Measurements from ENCODE around the gene HERC3.

HERC3 gene

GRCh38 chr4:88722276-88722780, 130.0 kb downstream of the HERC3 start:
- no peak overlapping the region for H3K9ac ChIP-seq (ENCODE audit: low read length)
- no peak overlapping the region for H3K27ac ChIP-seq (ENCODE audit: low read length)
- TF ChIP-seq EZH2phosphoT487 (IDR thresholded peaks at IDR 0.05; ENCODE audit: low read length) (no peak), EZH2 (optimal IDR thresholded peaks at IDR 0.05; ENCODE audit: low read depth, low read length) (no peak)
- no peaks in the 10 kb centered on the region for H3F3A ChIP-seq (ENCODE audit: insufficient read depth, low read length)
- no peak overlapping the region for H2AFZ ChIP-seq (ENCODE audit: low read length)
- H3K4me2 ChIP-seq (ENCODE audit: low read depth, low read length), result no peak overlapping the region
- H3K27me3 ChIP-seq (replicated peaks; ENCODE audit: insufficient read depth, low read length), result no peaks in the 10 kb centered on the region
- H3K4me1 ChIP-seq (ENCODE audit: low read length), result no peaks in the 10 kb centered on the region
- no peaks in the 10 kb centered on the region for H3K9me2 ChIP-seq (replicated peaks; ENCODE audit: insufficient read depth, low read length)
- no peaks in the 10 kb centered on the region for H3K79me2 ChIP-seq (ENCODE audit: low read length)
- no peaks in the 10 kb centered on the region for H3K36me3 ChIP-seq (replicated peaks; ENCODE audit: insufficient read depth, low read length)
- no peak overlapping the region for H3K4me3 ChIP-seq (ENCODE audit: low read length)
- DNase-seq, result no peak
- no peaks in the 10 kb centered on the region for H3K9me3 ChIP-seq (replicated peaks; ENCODE audit: insufficient read depth, low read length)
- H4K20me1 ChIP-seq (ENCODE audit: insufficient read depth, low read length), result no peaks in the 10 kb centered on the region

DNA sequence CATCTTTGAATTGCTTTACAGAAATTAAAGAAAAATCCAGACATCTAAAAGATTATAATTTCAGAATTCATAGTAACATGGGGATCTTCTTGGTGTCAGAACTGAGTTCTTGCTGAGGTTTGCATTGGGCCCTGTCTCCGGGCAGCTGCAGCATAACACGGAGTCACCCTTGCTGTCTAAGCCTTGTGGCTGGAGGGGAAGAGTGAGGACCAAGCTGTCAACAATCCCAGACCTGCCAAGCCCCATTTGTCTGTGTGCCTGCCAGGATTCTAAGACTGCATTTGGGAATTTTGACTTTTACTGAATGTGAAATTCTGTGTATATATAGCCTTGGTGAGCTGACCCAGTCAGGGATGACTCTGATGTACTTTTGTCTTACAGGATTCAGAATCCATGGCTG, 130.5 kb downstream of the HERC3 start:
- Histone ChIP-seq H3K4me3 (ENCODE audit: low read length) (no peak overlapping the region), H3K9me2 (replicated peaks; ENCODE audit: insufficient read depth, low read length) (no peaks in the 10 kb centered on the region), H3K9ac (ENCODE audit: low read length) (no peak overlapping the region), H3K27ac (ENCODE audit: low read length) (no peak overlapping the region), H3K79me2 (ENCODE audit: low read length) (no peaks in the 10 kb centered on the region), H3K36me3 (replicated peaks; ENCODE audit: insufficient read depth, low read length) (no peaks in the 10 kb centered on the region), H3F3A (ENCODE audit: insufficient read depth, low read length) (no peaks in the 10 kb centered on the region), H2AFZ (ENCODE audit: low read length) (no peak overlapping the region), H3K4me2 (ENCODE audit: low read depth, low read length) (no peak overlapping the region), H3K4me1 (ENCODE audit: low read length) (no peaks in the 10 kb centered on the region), H3K27me3 (replicated peaks; ENCODE audit: insufficient read depth, low read length) (no peaks in the 10 kb centered on the region), H3K9me3 (replicated peaks; ENCODE audit: insufficient read depth, low read length) (no peaks in the 10 kb centered on the region), H4K20me1 (ENCODE audit: insufficient read depth, low read length) (no peaks in the 10 kb centered on the region)
- no peak for TF ChIP-seq EZH2 (optimal IDR thresholded peaks at IDR 0.05; ENCODE audit: low read depth, low read length)
- no peak for TF ChIP-seq EZH2phosphoT487 (IDR thresholded peaks at IDR 0.05; ENCODE audit: low read length)
- TF ChIP-seq, protein P1, sequence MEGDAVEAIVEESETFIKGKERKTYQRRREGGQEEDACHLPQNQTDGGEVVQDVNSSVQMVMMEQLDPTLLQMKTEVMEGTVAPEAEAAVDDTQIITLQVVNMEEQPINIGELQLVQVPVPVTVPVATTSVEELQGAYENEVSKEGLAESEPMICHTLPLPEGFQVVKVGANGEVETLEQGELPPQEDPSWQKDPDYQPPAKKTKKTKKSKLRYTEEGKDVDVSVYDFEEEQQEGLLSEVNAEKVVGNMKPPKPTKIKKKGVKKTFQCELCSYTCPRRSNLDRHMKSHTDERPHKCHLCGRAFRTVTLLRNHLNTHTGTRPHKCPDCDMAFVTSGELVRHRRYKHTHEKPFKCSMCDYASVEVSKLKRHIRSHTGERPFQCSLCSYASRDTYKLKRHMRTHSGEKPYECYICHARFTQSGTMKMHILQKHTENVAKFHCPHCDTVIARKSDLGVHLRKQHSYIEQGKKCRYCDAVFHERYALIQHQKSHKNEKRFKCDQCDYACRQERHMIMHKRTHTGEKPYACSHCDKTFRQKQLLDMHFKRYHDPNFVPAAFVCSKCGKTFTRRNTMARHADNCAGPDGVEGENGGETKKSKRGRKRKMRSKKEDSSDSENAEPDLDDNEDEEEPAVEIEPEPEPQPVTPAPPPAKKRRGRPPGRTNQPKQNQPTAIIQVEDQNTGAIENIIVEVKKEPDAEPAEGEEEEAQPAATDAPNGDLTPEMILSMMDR (IDR thresholded peaks at IDR 0.05; ENCODE audit: low read length), result no peak
- no peak for DNase-seq

DNA sequence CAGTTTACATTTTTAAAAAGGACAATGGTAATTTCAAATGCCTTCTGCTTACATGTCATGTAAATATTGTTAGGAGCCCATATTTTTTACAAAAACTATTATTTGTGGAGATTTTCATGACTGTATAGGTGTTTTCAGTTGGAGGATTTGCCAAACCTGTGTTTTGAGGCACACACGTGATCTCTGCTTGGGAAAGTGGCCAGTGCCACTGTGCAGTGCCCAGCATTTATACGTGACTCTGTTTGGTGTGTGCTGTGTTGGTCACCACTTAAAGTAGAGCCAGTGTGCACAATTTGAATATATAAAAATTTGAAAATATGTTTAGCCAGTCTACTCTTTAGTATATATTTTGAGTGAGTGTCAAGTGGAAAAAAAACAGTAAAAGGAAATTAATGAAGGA, 132.1 kb downstream of the HERC3 start:
- no peaks in the 10 kb centered on the region for H3F3A ChIP-seq (ENCODE audit: insufficient read depth, low read length)
- H3K9me3 ChIP-seq (replicated peaks; ENCODE audit: insufficient read depth, low read length), result no peaks in the 10 kb centered on the region
- H2AFZ ChIP-seq (ENCODE audit: low read length), result no peak overlapping the region
- no peaks in the 10 kb centered on the region for H3K36me3 ChIP-seq (replicated peaks; ENCODE audit: insufficient read depth, low read length)
- H3K27me3 ChIP-seq (replicated peaks; ENCODE audit: insufficient read depth, low read length), result no peaks in the 10 kb centered on the region
- no peaks in the 10 kb centered on the region for H4K20me1 ChIP-seq (ENCODE audit: insufficient read depth, low read length)
- DNase-seq, result no peak
- no peak overlapping the region for H3K27ac ChIP-seq (ENCODE audit: low read length)
- no peak overlapping the region for H3K9ac ChIP-seq (ENCODE audit: low read length)
- H3K4me2 ChIP-seq (ENCODE audit: low read depth, low read length), result no peak overlapping the region
- no peak overlapping the region for H3K4me3 ChIP-seq (ENCODE audit: low read length)
- TF ChIP-seq EZH2phosphoT487 (IDR thresholded peaks at IDR 0.05; ENCODE audit: low read length) (no peak), EZH2 (optimal IDR thresholded peaks at IDR 0.05; ENCODE audit: low read depth, low read length) (no peak)
- TF ChIP-seq, protein P1 (IDR thresholded peaks at IDR 0.05; ENCODE audit: low read length), result no peak
- H3K9me2 ChIP-seq (replicated peaks; ENCODE audit: insufficient read depth, low read length), result no peaks in the 10 kb centered on the region
- no peaks in the 10 kb centered on the region for H3K4me1 ChIP-seq (ENCODE audit: low read length)
- no peaks in the 10 kb centered on the region for H3K79me2 ChIP-seq (ENCODE audit: low read length)

GRCh38 chr4:88725143-88725542, 132.9 kb downstream of the HERC3 start:
- no peaks in the 10 kb centered on the region for H3K4me1 ChIP-seq (ENCODE audit: low read length)
- no peak overlapping the region for H3K9ac ChIP-seq (ENCODE audit: low read length)
- no peaks in the 10 kb centered on the region for H3K36me3 ChIP-seq (replicated peaks; ENCODE audit: insufficient read depth, low read length)
- H3K27ac ChIP-seq (ENCODE audit: low read length), result no peak overlapping the region
- no peak for TF ChIP-seq EZH2 (optimal IDR thresholded peaks at IDR 0.05; ENCODE audit: low read depth, low read length)
- H3K9me2 ChIP-seq (replicated peaks; ENCODE audit: insufficient read depth, low read length), result no peaks in the 10 kb centered on the region
- no peaks in the 10 kb centered on the region for H3K9me3 ChIP-seq (replicated peaks; ENCODE audit: insufficient read depth, low read length)
- no peaks in the 10 kb centered on the region for H3K79me2 ChIP-seq (ENCODE audit: low read length)
- no peaks in the 10 kb centered on the region for H4K20me1 ChIP-seq (ENCODE audit: insufficient read depth, low read length)
- no peak overlapping the region for H3K4me2 ChIP-seq (ENCODE audit: low read depth, low read length)
- no peak overlapping the region for H3K4me3 ChIP-seq (ENCODE audit: low read length)
- no peaks in the 10 kb centered on the region for H3K27me3 ChIP-seq (replicated peaks; ENCODE audit: insufficient read depth, low read length)
- H2AFZ ChIP-seq (ENCODE audit: low read length), result no peak overlapping the region
- no peak for DNase-seq
- no peaks in the 10 kb centered on the region for H3F3A ChIP-seq (ENCODE audit: insufficient read depth, low read length)
